22Rv1 (cell line): ENCODE results near the gene PFKFB3.

Source experiments
- ZFX ChIP-seq: fragments of 450-650 bp; IDR thresholded peaks from 2 replicates; pipeline ENCODE4 v1.6.1; 2017; ENCODE audit warnings: antibody characterized with exemption, borderline replicate concordance
- TF ChIP-seq, protein P1 (sequence below): fragments of 450-650 bp; IDR thresholded peaks from 2 replicates; pipeline ENCODE4 v1.5.1; 2017; ENCODE audit warnings: mild to moderate bottlenecking

DNA sequence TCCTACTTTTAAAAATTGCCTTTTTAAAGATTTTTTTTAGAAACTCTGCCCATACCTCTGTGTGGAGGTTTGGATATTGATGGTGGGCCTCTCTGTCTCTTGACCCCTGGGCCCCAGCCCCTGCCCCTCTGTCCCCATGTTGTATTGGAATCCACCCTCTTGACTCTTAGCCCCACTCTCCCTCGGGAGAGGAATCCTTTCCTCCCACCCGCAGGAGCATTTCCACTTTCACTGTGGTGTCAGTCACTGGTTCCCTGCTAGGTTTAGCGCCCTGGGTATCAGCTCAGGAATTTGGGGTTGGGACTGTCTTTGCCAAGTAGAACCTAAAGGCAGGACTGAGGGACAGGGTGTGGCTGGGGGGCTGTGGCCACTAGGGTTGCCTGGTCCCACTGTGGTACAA lies 10.1 kb downstream of the PFKFB3 start:
- TF ChIP-seq, protein P1, sequence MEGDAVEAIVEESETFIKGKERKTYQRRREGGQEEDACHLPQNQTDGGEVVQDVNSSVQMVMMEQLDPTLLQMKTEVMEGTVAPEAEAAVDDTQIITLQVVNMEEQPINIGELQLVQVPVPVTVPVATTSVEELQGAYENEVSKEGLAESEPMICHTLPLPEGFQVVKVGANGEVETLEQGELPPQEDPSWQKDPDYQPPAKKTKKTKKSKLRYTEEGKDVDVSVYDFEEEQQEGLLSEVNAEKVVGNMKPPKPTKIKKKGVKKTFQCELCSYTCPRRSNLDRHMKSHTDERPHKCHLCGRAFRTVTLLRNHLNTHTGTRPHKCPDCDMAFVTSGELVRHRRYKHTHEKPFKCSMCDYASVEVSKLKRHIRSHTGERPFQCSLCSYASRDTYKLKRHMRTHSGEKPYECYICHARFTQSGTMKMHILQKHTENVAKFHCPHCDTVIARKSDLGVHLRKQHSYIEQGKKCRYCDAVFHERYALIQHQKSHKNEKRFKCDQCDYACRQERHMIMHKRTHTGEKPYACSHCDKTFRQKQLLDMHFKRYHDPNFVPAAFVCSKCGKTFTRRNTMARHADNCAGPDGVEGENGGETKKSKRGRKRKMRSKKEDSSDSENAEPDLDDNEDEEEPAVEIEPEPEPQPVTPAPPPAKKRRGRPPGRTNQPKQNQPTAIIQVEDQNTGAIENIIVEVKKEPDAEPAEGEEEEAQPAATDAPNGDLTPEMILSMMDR: no peak
- no peak for TF ChIP-seq ZFX
